Measurements from ENCODE around the gene SPATA7. TPM values are rescaled to one million over a fixed set of nuclear protein-coding genes. Genes with fewer than 3 reads are reported as not detected.

The SPATA7 gene
- total RNA-seq, 1 donor from 2014 or later, result 6.5 TPM

DNA sequence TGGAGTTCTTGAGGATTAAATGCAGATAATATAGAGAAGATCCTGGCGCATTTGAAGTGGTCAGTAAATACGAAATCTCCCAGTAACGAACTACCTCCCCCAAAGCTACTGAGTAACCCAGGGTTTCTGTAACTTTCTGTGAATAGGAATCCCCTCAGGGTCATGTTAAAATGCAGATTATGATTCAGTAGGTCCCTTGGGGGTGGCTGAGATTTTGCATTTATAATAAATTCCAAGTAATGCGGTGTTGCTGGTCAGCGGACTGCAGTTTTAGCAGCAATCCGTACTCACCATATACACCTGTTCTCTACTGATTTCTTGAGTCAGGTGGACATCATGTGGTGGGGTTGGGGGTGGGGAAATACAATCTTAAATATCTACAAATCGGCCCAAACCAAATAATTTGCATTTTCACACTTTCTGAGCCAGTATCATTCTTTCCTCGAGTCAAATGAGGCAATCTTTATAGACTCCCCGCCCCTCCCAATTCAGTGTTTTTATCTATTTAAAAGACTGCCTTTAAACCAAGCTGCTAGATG lies 868 bp downstream of the SPATA7 start:
- no peaks in the 10 kb centered on the region for H3K9me3 ChIP-seq (ENCODE audit: insufficient read depth, low read depth, low read length)
- peak overlapping the region; percentile 94 for H3K4me2 ChIP-seq (ENCODE audit: low read length)
- DNase-seq (ENCODE audit: low read depth) (no peak), FAIRE-seq (no peak)
- peak overlapping the region; percentile 83 for H3K27ac ChIP-seq (ENCODE audit: low read depth, low read length)
- H3K4me1 ChIP-seq (ENCODE audit: insufficient read depth, low read length), result peaks cover 4% of the 10 kb centered on the region
- Mint-ChIP-seq H3K9me3 (ENCODE audit: unreplicated experiment) (no peaks in the 10 kb centered on the region), H3K4me1 (ENCODE audit: low read depth, unreplicated experiment) (peaks cover 3% of the 10 kb centered on the region), H3K27me3 (ENCODE audit: low read depth, unreplicated experiment) (peaks cover 9% of the 10 kb centered on the region), H3K36me3 (ENCODE audit: low read depth, unreplicated experiment) (no peaks in the 10 kb centered on the region), H3K27ac (ENCODE audit: unreplicated experiment) (peak overlapping the region; percentile 47), H3K4me3 (ENCODE audit: unreplicated experiment) (peak overlapping the region; percentile 96)
- peak overlapping the region; percentile 100 for H2AFZ ChIP-seq (ENCODE audit: low read depth, low read length)
- no peaks in the 10 kb centered on the region for H3K36me3 ChIP-seq (ENCODE audit: insufficient read depth, low read length)
- H4K20me1 ChIP-seq (ENCODE audit: insufficient read depth, low read length), result no peaks in the 10 kb centered on the region
- no peak for TF ChIP-seq EZH2 (IDR thresholded peaks at IDR 0.05; ENCODE audit: insufficient read depth, low read length)
- TF ChIP-seq, protein P1, sequence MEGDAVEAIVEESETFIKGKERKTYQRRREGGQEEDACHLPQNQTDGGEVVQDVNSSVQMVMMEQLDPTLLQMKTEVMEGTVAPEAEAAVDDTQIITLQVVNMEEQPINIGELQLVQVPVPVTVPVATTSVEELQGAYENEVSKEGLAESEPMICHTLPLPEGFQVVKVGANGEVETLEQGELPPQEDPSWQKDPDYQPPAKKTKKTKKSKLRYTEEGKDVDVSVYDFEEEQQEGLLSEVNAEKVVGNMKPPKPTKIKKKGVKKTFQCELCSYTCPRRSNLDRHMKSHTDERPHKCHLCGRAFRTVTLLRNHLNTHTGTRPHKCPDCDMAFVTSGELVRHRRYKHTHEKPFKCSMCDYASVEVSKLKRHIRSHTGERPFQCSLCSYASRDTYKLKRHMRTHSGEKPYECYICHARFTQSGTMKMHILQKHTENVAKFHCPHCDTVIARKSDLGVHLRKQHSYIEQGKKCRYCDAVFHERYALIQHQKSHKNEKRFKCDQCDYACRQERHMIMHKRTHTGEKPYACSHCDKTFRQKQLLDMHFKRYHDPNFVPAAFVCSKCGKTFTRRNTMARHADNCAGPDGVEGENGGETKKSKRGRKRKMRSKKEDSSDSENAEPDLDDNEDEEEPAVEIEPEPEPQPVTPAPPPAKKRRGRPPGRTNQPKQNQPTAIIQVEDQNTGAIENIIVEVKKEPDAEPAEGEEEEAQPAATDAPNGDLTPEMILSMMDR (IDR thresholded peaks at IDR 0.05; ENCODE audit: insufficient read depth, low read depth, low read length), result no peak
- H3K27me3 ChIP-seq (ENCODE audit: insufficient read depth, low read length), result peaks cover 2% of the 10 kb centered on the region
- peak overlapping the region; percentile 99 for H3K4me3 ChIP-seq (ENCODE audit: insufficient read depth, low read depth, low read length)
- H3K79me2 ChIP-seq (ENCODE audit: insufficient read depth, low read length), result no peaks in the 10 kb centered on the region
- H3K9ac ChIP-seq (ENCODE audit: low read length), result peak overlapping the region; percentile 92

DNA sequence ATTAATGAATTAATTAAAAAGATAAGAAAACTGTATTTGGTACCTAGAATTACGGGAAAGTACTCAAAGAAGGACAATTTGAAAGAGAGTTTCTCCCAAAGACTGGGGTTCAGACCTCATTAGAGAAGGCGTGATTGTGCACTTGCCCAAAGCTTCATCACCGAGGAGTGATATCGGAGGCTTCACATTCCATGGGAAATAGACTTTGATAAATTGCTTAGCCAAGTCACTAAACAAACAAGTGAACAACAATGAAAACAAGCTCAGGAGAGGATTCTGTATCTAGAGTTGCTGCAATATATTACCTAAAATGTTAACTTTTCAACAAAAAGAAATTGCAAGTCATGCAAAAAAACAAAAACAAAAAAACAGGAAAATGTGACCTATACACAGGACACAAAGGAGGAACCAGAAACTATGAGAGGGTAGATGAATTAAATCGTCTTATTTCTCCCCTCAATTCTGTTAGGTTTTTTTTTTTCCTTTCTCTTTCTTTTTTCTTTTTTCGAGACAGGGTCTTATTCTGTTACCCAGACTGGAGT lies 3.4 kb downstream of the SPATA7 start:
- FAIRE-seq, result no peak

More for the DNA sequence above, 3.4 kb downstream of the SPATA7 start:
- Histone ChIP-seq H3K27ac (ENCODE audit: low read depth, low read length) (no peak overlapping the region), H4K20me1 (ENCODE audit: insufficient read depth, low read length) (no peaks in the 10 kb centered on the region), H3K4me2 (ENCODE audit: low read length) (no peak overlapping the region), H2AFZ (ENCODE audit: low read depth, low read length) (no peak overlapping the region), H3K9ac (ENCODE audit: low read length) (no peak overlapping the region), H3K4me1 (ENCODE audit: insufficient read depth, low read length) (peaks cover 4% of the 10 kb centered on the region), H3K4me3 (ENCODE audit: insufficient read depth, low read depth, low read length) (no peak overlapping the region), H3K79me2 (ENCODE audit: insufficient read depth, low read length) (no peaks in the 10 kb centered on the region), H3K36me3 (ENCODE audit: insufficient read depth, low read length) (no peaks in the 10 kb centered on the region), H3K27me3 (ENCODE audit: insufficient read depth, low read length) (peaks cover under 1% of the 10 kb centered on the region), H3K9me3 (ENCODE audit: insufficient read depth, low read depth, low read length) (no peaks in the 10 kb centered on the region)
- H3K27me3 Mint-ChIP-seq (ENCODE audit: low read depth, unreplicated experiment), result peaks cover 2% of the 10 kb centered on the region
- H3K27ac Mint-ChIP-seq (ENCODE audit: unreplicated experiment), result no peak overlapping the region
- DNase-seq (ENCODE audit: low read depth), result no peak
- no peaks in the 10 kb centered on the region for H3K36me3 Mint-ChIP-seq (ENCODE audit: low read depth, unreplicated experiment)
- peaks cover 3% of the 10 kb centered on the region for H3K4me1 Mint-ChIP-seq (ENCODE audit: low read depth, unreplicated experiment)
- no peak for TF ChIP-seq EZH2 (IDR thresholded peaks at IDR 0.05; ENCODE audit: insufficient read depth, low read length)
- TF ChIP-seq, protein P1 (IDR thresholded peaks at IDR 0.05; ENCODE audit: insufficient read depth, low read depth, low read length), result no peak
- H3K9me3 Mint-ChIP-seq (ENCODE audit: unreplicated experiment), result no peaks in the 10 kb centered on the region
- H3K4me3 Mint-ChIP-seq (ENCODE audit: unreplicated experiment), result no peak overlapping the region

Data from astrocyte (in vitro differentiated cells and primary cell).